Activated naive CD8-positive, alpha-beta T cell (primary cell): Measurements from ENCODE around the gene AKR1B1.

Experiments
- H3K27ac Mint-ChIP-seq: one replicate; pipeline ENCODE4 v1.8.0; 2021; ENCODE audit warnings: mixed read lengths
- H3K27me3 Mint-ChIP-seq: one replicate; pipeline ENCODE4 v1.8.0; 2021; ENCODE audit warnings: mixed read lengths
- H3K36me3 Mint-ChIP-seq: one replicate; pipeline ENCODE4 v1.8.0; 2021; ENCODE audit warnings: mixed read lengths
- H3K4me1 Mint-ChIP-seq: one replicate; pipeline ENCODE4 v1.8.0; 2021; ENCODE audit warnings: low read depth, mixed read lengths
- H3K4me3 Mint-ChIP-seq: one replicate; pipeline ENCODE4 v1.8.0; 2021; ENCODE audit warnings: mild to moderate bottlenecking, mixed read lengths
- H3K9me3 Mint-ChIP-seq: one replicate; pipeline ENCODE4 v1.8.0; 2021; ENCODE audit warnings: low read depth, mixed read lengths

AKR1B1 gene

GRCh38 chr7:134443396-134444070 lies 15.4 kb downstream of the AKR1B1 start:
- H3K27ac Mint-ChIP-seq: no peak overlapping the region
- H3K27me3 Mint-ChIP-seq: no peaks in the 10 kb centered on the region
- no peaks in the 10 kb centered on the region for H3K4me1 Mint-ChIP-seq
- H3K4me3 Mint-ChIP-seq: no peak overlapping the region
- peaks cover 35% of the 10 kb centered on the region for H3K36me3 Mint-ChIP-seq
- H3K9me3 Mint-ChIP-seq: peaks cover 2% of the 10 kb centered on the region

GRCh38 chr7:134442441-134443220 lies 16.3 kb downstream of the AKR1B1 start:
- no peak overlapping the region for H3K27ac Mint-ChIP-seq

GRCh38 chr7:134441264-134441663 lies 17.6 kb downstream of the AKR1B1 start:
- no peaks in the 10 kb centered on the region for H3K4me1 Mint-ChIP-seq
- peaks cover 41% of the 10 kb centered on the region for H3K36me3 Mint-ChIP-seq
- H3K9me3 Mint-ChIP-seq: peaks cover 6% of the 10 kb centered on the region
- no peak overlapping the region for H3K4me3 Mint-ChIP-seq
- H3K27me3 Mint-ChIP-seq: no peaks in the 10 kb centered on the region
- H3K27ac Mint-ChIP-seq: no peak overlapping the region

More at GRCh38 chr7:134442441-134443220, 16.3 kb downstream of the AKR1B1 start:
- H3K4me1 Mint-ChIP-seq: no peaks in the 10 kb centered on the region
- no peaks in the 10 kb centered on the region for H3K27me3 Mint-ChIP-seq
- no peak overlapping the region for H3K4me3 Mint-ChIP-seq
- H3K36me3 Mint-ChIP-seq: peaks cover 39% of the 10 kb centered on the region
- H3K9me3 Mint-ChIP-seq: peaks cover 5% of the 10 kb centered on the region

- H3K27me3 Mint-ChIP-seq: no peaks in the 10 kb centered on the region
- H3K9me3 Mint-ChIP-seq: peaks cover 6% of the 10 kb centered on the region
- H3K4me3 Mint-ChIP-seq: no peak overlapping the region
- peaks cover 37% of the 10 kb centered on the region for H3K36me3 Mint-ChIP-seq
- no peak overlapping the region for H3K27ac Mint-ChIP-seq
- no peaks in the 10 kb centered on the region for H3K4me1 Mint-ChIP-seq
Observed at GRCh38 chr7:134440476-134440875, 18.4 kb downstream of the AKR1B1 start.

- Mint-ChIP-seq H3K9me3 (peaks cover 6% of the 10 kb centered on the region), H3K27ac (no peak overlapping the region), H3K27me3 (no peaks in the 10 kb centered on the region), H3K36me3 (peaks cover 35% of the 10 kb centered on the region), H3K4me3 (no peak overlapping the region), H3K4me1 (no peaks in the 10 kb centered on the region)
Observed at GRCh38 chr7:134440067-134440466, 18.8 kb downstream of the AKR1B1 start.

GRCh38 chr7:134438946-134439345 lies 20.0 kb downstream of the AKR1B1 start:
- Mint-ChIP-seq H3K4me3 (no peak overlapping the region), H3K4me1 (no peaks in the 10 kb centered on the region), H3K36me3 (peaks cover 31% of the 10 kb centered on the region), H3K27me3 (no peaks in the 10 kb centered on the region), H3K27ac (no peak overlapping the region), H3K9me3 (peaks cover 6% of the 10 kb centered on the region)

- H3K4me3 Mint-ChIP-seq: no peak overlapping the region
- no peaks in the 10 kb centered on the region for H3K27me3 Mint-ChIP-seq
Observed at GRCh38 chr7:134435161-134435920, 23.6 kb downstream of the AKR1B1 start.

GRCh38 chr7:134434701-134435100 lies 24.2 kb downstream of the AKR1B1 start:
- Mint-ChIP-seq H3K4me1 (peaks cover 14% of the 10 kb centered on the region), H3K27me3 (no peaks in the 10 kb centered on the region), H3K36me3 (peaks cover 12% of the 10 kb centered on the region), H3K9me3 (peaks cover 6% of the 10 kb centered on the region), H3K27ac (no peak overlapping the region), H3K4me3 (no peak overlapping the region)

More at GRCh38 chr7:134435161-134435920, 23.6 kb downstream of the AKR1B1 start:
- H3K27ac Mint-ChIP-seq: no peak overlapping the region
- H3K36me3 Mint-ChIP-seq: peaks cover 19% of the 10 kb centered on the region
- peaks cover 14% of the 10 kb centered on the region for H3K4me1 Mint-ChIP-seq
- peaks cover 6% of the 10 kb centered on the region for H3K9me3 Mint-ChIP-seq

GRCh38 chr7:134433430-134433829 lies 25.5 kb downstream of the AKR1B1 start:
- H3K36me3 Mint-ChIP-seq: peaks cover 5% of the 10 kb centered on the region
- no peaks in the 10 kb centered on the region for H3K27me3 Mint-ChIP-seq
- peaks cover 4% of the 10 kb centered on the region for H3K9me3 Mint-ChIP-seq
- peaks cover 14% of the 10 kb centered on the region for H3K4me1 Mint-ChIP-seq
- H3K4me3 Mint-ChIP-seq: peak overlapping the region; percentile 60
- H3K27ac Mint-ChIP-seq: no peak overlapping the region

GRCh38 chr7:134432296-134433152 lies 26.4 kb downstream of the AKR1B1 start:
- Mint-ChIP-seq H3K4me1 (peaks cover 14% of the 10 kb centered on the region), H3K27ac (peak overlapping the region; percentile 71), H3K9me3 (peaks cover under 1% of the 10 kb centered on the region), H3K27me3 (no peaks in the 10 kb centered on the region), H3K36me3 (peaks cover under 1% of the 10 kb centered on the region), H3K4me3 (peak overlapping the region; percentile 89)

- H3K9me3 Mint-ChIP-seq: peaks cover 4% of the 10 kb centered on the region
- H3K4me1 Mint-ChIP-seq: peaks cover 14% of the 10 kb centered on the region
- H3K4me3 Mint-ChIP-seq: peak overlapping the region; percentile 89
- H3K27me3 Mint-ChIP-seq: no peaks in the 10 kb centered on the region
- no peaks in the 10 kb centered on the region for H3K36me3 Mint-ChIP-seq
- H3K27ac Mint-ChIP-seq: peak overlapping the region; percentile 71
Observed at GRCh38 chr7:134431815-134432214, 27.1 kb downstream of the AKR1B1 start.

GRCh38 chr7:134429481-134429880 lies 29.4 kb downstream of the AKR1B1 start:
- Mint-ChIP-seq H3K27ac (no peak overlapping the region), H3K4me1 (peaks cover 14% of the 10 kb centered on the region), H3K4me3 (no peak overlapping the region), H3K36me3 (no peaks in the 10 kb centered on the region), H3K27me3 (no peaks in the 10 kb centered on the region), H3K9me3 (peaks cover 4% of the 10 kb centered on the region)

- Mint-ChIP-seq H3K36me3 (no peaks in the 10 kb centered on the region), H3K4me3 (no peak overlapping the region), H3K4me1 (peaks cover 14% of the 10 kb centered on the region), H3K27ac (no peak overlapping the region), H3K9me3 (peaks cover 4% of the 10 kb centered on the region), H3K27me3 (no peaks in the 10 kb centered on the region)
Observed at GRCh38 chr7:134428942-134429341, 30.0 kb downstream of the AKR1B1 start.

- H3K36me3 Mint-ChIP-seq: no peaks in the 10 kb centered on the region
- H3K27ac Mint-ChIP-seq: no peak overlapping the region
Observed at GRCh38 chr7:134427896-134428295, 31.0 kb downstream of the AKR1B1 start.

More at GRCh38 chr7:134427896-134428295, 31.0 kb downstream of the AKR1B1 start:
- peaks cover 14% of the 10 kb centered on the region for H3K4me1 Mint-ChIP-seq
- H3K27me3 Mint-ChIP-seq: no peaks in the 10 kb centered on the region
- peaks cover 4% of the 10 kb centered on the region for H3K9me3 Mint-ChIP-seq
- no peak overlapping the region for H3K4me3 Mint-ChIP-seq
